PFSK-1 (cell line): Measurements from ENCODE around the gene MDGA2.

ENCODE experiments used
- FOXP2 ChIP-seq: optimal IDR thresholded peaks from 2 replicates; pipeline ENCODE3; 2011; ENCODE audit warnings: borderline replicate concordance, control low read depth, inconsistent platforms; ENCODE audit not compliant: insufficient read depth; ENCODE audit errors: extremely low read length, extremely low read depth
- POLR2AphosphoS5 ChIP-seq: IDR thresholded peaks from 2 replicates; pipeline ENCODE4 v1.6.1; 2012; ENCODE audit warnings: low read depth, mild to moderate bottlenecking, control low read depth, low read length, moderate library complexity
- REST ChIP-seq, 2 experiments: IDR thresholded peaks; 2 replicates each; pipeline versions ENCODE4 v1.6.1 to v1.8.0; 2011 to 2012; ENCODE audit warnings: low read depth in 2 of 2, low read length in 2 of 2, control low read depth in 1 of 2, inconsistent platforms in 1 of 2, mild to moderate bottlenecking in 1 of 2, moderate library complexity in 1 of 2; ENCODE audit not compliant: insufficient read depth in 1 of 2
- SIN3A ChIP-seq: IDR thresholded peaks from 2 replicates; pipeline ENCODE4 v1.6.1; 2012; ENCODE audit warnings: mild to moderate bottlenecking, low read length, moderate library complexity, borderline replicate concordance; ENCODE audit not compliant: insufficient read depth
- TAF1 ChIP-seq: IDR thresholded peaks from 2 replicates; pipeline ENCODE4 v1.6.1; 2012; ENCODE audit warnings: low read length, control low read depth, borderline replicate concordance; ENCODE audit not compliant: insufficient read depth

MDGA2 gene

GRCh38 chr14:47167402-47167801, 508.0 kb downstream of the MDGA2 start:
- no peak for TF ChIP-seq SIN3A
- TF ChIP-seq REST (IDR thresholded peaks at IDR 0.05; ENCODE audit: insufficient read depth in 1 of 2, low read depth in 2 of 2, low read length in 2 of 2) = no peak
- no peak for TF ChIP-seq TAF1
- no peak for TF ChIP-seq POLR2AphosphoS5
- TF ChIP-seq FOXP2 = no peak

GRCh38 chr14:47155395-47155794, 520.0 kb downstream of the MDGA2 start:
- TF ChIP-seq REST (IDR thresholded peaks at IDR 0.05; ENCODE audit: insufficient read depth in 1 of 2, low read depth in 2 of 2, low read length in 2 of 2) (no peak), TAF1 (no peak), FOXP2 (no peak), POLR2AphosphoS5 (no peak)

GRCh38 chr14:47154276-47154797, 521.1 kb downstream of the MDGA2 start:
- TF ChIP-seq POLR2AphosphoS5 (no peak), REST (IDR thresholded peaks at IDR 0.05; ENCODE audit: insufficient read depth in 1 of 2, low read depth in 2 of 2, low read length in 2 of 2) (no peak), TAF1 (no peak), SIN3A (no peak), FOXP2 (no peak)

GRCh38 chr14:47153746-47154145, 521.7 kb downstream of the MDGA2 start:
- TF ChIP-seq REST (IDR thresholded peaks at IDR 0.05; ENCODE audit: insufficient read depth in 1 of 2, low read depth in 2 of 2, low read length in 2 of 2) (no peak), POLR2AphosphoS5 (no peak), TAF1 (no peak), SIN3A (no peak), FOXP2 (no peak)

- TF ChIP-seq POLR2AphosphoS5 (no peak), FOXP2 (no peak), TAF1 (no peak), REST (IDR thresholded peaks at IDR 0.05; ENCODE audit: insufficient read depth in 1 of 2, low read depth in 2 of 2, low read length in 2 of 2) (no peak), SIN3A (no peak)
Measured at GRCh38 chr14:47150267-47150666, 525.1 kb downstream of the MDGA2 start.
